Activated CD4-positive, alpha-beta T cell treated with anti-CD3 and anti-CD28 coated beads for 48 hours (primary cell): ENCODE measurements around the gene DNAJC22.

Experiments
- DNase-seq: peaks from one replicate; pipeline ENCODE4 v3.0.0-alpha.2; 2020

Gene DNAJC22

DNA sequence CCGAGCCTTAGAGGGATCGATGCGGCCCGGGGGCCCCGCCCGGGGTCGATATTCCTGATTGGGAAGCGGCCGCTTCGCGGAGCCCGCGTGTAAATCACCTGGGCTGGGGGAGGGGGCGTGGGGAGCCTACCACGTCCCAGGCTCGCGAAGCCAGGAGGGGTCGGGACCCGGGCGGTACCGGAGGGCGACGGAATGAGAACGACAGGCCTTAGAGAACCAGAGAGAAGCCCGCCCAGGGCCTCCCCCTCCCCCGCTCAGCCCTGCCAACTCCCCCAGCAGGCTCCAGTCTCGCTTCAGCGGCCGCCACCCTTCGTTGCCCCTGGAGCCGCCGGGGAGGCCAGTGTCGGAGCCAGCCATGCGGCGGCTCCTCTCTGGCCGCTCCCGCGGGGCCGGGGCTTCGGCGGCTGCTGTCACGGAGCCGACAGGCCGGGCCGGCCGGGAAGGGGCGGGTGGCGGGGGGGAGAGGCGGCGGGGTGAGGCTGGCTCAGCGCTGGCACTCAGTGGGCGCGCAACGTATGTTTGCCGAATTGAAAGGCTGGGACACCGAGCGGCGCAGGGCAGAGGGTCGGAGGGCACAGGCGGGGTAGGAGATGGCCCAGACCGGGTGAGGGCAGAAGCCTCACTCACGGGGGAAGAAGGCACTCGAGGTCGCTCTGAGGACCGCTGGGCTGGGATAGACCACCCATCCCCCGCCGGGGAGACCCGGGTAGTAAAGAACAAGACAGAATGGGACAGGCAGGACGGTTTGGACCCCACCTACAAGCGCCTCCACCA is 1.4 kb upstream of the DNAJC22 start:
- no peak for DNase-seq

DNA sequence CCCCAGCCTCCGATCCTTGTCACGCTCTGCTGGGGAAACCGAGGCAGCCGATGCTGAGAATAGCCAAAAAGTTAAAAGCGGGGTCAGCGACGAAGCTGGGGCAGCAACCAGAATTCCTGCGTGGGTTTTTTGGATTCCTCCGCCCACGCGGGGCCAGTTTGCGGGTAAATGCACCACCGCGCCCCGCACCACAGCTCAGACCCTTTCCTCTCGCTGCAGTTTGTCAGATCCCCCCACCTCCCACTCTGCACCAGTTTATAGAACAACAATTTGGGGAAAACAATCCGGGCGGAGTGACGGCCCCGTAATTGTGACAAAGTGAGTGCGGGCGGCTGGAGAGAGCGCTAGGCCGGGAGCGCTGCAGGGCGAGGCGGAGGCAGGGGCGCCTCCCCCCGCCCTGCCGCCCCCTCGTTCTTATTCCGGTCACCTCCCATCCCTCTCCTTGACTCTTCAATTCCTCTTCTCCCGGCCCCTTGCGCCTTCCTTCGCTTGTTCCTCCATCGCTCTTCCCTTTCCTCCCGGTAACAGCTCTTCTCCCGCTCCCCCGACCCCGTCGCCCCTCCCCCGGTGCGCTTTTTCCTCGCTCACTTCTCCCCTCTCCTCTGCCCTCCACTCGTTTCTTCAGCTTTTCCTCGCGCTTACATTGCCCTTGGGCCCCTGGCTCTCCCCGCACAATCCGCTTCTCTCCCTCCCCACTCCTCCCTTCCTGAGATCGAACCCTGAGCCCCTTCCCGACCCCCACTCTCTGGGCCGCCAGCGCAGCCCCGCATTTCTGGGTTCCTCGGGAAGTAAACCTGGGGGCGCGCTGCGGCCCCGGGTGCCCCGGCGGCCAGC is 646 bp upstream of the DNAJC22 start:
- no peak for DNase-seq

DNA sequence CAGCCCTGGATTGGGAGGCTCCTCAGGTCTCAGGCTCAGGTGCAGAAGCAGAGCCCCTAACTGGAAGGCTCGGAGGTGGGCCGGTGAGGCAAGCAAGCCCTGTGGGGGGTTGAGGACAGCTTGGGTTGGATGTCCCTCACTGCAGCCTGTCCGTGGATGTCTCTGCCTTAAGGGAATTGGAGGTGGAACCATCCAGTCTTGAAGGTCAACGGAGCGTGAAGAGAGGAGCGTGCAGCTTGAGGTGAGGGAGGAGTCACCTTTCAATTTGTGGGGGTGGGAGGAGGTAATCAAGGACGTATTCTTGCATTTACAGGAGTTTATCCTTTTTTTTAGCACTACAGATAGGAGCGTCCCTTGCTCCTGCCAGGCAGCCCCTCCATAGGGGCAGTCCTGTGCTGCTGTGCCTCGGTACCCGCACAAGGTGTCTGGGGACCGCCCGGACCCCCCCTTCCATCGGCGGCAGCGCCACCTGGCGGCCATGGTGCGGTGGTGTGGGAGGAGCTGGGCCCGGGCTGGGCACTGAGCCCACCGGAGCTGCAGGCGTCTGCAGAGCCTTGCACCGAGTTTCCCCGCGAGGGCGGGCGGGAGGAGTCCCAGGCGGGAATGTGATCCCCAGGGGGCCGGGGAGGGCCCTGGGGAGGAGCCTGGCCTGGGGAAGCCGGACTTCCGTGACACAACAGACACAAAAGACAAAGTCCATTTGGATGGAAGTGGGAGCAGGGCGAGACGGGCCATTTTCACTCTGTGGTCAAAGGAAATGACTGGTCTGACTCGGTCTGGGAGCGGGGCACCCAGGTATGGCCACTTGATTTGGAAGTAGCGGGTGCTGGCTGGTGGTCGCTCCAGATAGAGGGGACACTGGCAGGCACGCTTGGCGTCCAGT is 864 bp downstream of the DNAJC22 start:
- DNase-seq, result peak; percentile 83

DNA sequence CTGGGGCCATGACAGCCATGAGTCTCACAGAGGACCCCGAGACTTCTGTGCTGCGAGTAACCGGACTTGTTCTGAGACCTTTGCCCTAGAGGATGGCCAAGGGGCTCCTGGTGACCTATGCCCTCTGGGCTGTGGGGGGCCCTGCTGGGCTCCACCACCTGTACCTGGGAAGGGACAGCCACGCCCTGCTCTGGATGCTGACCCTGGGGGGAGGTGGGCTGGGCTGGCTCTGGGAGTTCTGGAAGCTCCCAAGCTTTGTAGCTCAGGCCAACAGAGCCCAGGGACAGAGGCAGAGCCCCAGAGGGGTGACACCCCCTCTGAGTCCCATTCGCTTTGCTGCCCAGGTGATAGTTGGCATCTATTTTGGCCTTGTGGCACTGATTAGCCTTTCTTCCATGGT is 2.1 kb downstream of the DNAJC22 start:
- DNase-seq, result no peak

DNA sequence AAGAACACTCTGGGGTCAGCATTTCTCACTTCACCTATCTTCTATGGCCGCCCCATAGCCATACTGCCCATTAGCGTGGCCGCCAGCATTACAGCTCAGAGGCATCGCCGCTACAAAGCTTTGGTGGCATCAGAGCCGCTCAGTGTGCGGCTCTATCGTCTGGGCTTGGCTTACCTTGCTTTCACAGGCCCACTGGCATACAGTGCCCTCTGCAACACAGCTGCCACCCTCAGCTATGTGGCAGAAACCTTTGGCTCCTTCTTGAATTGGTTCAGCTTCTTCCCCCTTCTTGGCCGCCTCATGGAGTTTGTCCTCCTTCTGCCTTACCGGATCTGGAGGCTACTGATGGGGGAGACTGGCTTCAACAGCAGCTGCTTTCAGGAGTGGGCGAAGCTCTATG is 2.6 kb downstream of the DNAJC22 start:
- no peak for DNase-seq

DNA sequence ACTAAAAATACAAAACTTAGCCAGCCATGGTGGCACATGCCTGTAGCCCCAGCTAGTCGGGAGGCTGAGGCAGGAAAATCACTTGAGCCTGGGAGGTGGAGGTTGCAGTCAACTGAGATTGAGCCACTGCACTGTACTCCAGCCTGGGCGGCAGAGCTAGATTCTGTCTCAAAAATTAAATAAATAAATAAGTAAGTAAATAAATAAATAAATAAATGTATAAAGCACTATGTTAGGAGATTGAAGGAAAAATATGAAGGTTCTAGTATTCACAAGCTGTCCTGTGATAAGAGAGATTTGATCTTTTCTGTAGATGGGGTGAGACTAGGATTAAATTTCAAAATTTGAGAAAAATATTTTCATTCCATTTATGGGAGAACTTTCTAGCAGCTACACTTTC is 5.7 kb downstream of the DNAJC22 start:
- no peak for DNase-seq

DNA sequence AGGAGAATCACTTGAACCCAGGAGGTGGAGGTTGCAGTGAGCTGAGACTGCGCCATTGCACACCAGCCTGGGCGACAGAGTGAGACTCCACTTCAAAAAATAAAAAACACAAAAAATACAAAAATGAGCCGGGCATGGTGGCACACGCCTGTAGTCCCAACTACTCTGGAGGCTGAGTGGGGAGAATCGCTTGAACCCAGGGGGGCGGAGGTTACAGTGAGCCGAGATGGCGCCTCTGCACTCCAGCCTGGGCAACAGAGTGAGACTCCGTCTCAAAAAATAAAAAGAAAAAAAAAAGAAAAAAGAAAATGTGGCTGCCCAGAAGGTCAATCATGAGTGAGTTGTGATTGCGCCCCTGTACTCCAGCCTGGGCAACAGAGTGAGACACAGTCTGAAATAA is 9.2 kb downstream of the DNAJC22 start:
- no peak for DNase-seq

DNA sequence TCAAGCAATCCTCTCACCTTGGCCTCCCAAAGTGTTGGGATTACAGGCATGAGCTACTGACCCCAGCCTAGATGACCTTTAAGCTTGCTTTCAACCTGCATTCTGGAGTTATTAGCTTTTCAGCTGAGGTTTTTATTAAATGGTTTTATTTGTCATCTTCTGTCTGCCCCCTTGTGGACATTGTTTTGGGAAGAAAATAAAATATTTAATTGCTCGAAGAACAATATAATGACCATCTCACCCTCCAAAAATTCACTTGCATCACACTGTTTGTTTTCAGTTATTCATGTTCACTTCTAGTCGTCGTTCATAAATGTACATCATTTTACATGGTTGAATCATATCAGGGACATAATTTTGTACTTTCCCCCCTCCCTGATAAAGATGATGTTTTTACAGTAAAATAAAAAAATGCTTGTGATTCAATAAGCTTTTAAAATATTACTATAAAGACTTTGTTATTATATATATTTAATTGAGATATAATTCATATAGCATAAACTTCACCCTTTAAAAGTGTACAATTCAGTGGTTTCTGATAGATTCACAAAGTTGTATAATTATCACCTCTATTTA is 10.5 kb downstream of the DNAJC22 start:
- no peak for DNase-seq

DNA sequence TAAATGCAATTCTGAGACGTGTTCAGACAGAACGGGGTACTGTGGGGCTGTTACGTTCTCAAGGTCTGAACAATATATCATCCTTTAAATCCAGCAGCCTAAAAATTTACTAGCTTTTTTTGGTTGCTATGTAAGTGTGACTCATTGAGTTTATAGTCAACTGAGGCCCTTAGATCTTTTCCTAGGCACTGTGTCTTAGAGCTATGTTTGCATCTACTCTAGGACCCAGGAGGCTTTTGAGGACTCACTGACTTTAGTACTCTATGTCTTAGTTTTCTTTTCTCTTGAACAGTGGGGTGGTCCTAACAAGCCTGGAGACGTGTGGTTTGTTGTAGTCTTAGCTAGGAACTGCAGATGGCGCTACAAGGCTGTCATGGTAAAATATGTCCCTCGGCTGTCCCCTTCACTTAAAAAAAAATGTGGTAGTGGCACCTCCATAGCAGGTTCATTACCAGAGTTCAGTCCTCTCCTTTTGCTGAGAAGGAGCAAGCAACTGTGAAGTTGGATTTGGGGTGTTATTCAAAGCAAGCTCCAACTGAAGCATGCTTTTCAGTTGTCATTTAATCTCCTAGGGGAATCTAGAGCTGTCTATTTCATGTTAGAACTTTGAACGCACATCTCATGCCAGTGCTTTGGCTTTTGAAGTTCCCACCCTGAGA is 11.9 kb downstream of the DNAJC22 start:
- peak; percentile 65 for DNase-seq

DNA sequence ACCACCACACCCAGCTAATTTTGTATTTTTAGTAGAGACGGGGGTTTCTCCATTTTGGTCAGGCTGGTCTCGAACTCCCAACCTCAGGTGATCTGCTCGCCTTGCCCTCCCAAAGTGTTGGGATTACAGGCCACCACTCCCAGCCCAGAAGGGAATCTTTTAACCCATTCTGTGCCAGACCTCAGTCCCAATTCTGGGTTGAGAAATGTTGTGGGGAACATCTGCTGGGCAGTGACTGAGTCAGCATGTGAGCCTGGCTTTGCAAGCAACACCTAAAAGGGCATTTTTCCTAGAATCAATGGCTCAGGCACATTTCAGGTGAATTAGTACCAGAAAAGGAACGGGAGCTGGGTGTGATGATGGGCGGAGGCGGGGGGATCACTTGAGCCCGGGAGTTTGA is 13.0 kb downstream of the DNAJC22 start:
- no peak for DNase-seq

DNA sequence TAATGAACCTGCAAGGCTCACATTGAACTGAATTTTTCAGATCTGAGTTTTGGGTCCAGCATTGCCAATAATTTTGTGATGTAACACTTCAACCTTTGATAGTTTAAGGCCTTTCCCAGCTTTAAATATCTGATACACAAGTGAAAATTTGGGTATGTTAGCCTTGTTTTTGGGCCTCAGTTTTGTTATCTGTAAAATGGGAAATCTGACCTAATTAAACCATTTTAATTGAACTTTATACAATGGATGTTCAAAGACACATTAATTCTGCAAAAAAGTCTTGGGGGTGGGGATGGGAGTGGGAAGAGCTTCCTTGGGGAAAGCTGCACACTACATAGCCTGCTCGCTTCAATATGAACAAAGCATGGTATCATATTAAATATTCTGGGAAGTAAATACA is 15.4 kb downstream of the DNAJC22 start:
- DNase-seq, result no peak

DNA sequence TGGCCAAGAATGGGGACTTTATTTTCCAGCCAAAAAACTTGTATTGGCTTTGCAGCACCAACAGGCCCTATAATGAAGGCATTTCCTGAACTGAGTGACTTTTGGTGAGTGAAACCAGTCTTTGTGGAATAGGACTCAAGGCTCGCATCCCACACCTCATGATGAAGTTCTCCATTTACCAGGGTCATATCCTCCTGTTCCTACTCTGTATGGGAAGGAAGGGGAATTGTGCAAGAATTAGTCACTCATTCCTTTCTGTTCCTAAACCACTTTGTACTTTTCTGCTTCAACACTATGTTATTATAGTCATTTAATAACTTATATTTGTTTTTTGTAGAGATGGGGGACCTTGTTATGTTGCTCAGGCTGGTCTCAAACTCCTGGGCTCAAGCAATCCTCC is 18.3 kb downstream of the DNAJC22 start:
- DNase-seq, result no peak

DNA sequence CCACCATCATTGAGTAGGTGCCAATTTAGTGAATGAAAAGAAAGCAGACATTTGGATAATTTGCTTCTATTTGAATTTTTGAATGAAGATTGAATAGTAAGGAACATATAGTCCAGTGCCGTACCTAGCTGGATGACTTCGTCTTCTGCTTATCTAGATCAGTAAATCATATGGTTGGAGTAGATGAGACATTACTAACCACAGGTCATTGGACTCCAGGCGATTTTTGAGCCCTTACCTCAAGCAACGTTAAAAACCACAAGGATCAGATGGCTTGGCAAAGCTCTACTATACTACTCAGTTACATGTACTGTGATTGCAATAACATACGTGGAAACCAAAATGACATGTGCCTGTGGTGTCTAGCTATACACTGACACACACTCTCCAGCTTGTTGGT is 18.9 kb downstream of the DNAJC22 start:
- no peak for DNase-seq

DNA sequence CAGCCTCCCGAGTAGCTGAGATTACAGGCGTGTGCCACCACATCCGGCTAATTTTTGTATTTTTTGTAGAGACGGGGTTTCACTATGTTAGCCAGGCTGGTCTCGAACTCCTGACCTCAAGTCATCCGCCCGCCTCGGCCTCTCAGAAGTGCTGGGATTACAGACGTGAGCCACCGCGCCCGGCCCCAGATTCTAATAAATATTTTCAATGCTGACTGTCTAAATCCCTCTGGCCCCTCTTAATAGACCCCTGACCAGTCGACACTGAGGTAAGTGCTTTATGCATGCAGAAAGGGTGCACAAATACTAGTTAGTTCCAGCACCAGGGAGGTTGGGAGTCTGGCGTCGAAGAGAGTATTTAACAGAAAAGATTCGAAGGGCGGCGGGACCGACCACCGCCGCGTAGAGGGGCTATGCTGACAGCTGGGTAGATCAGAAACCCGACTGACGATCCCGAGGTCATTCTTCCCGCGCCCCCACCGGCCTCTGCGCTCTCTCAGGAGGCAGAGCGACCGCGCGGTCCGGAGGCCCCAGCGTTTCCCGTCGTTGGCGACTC is 19.5 kb downstream of the DNAJC22 start:
- no peak for DNase-seq

DNA sequence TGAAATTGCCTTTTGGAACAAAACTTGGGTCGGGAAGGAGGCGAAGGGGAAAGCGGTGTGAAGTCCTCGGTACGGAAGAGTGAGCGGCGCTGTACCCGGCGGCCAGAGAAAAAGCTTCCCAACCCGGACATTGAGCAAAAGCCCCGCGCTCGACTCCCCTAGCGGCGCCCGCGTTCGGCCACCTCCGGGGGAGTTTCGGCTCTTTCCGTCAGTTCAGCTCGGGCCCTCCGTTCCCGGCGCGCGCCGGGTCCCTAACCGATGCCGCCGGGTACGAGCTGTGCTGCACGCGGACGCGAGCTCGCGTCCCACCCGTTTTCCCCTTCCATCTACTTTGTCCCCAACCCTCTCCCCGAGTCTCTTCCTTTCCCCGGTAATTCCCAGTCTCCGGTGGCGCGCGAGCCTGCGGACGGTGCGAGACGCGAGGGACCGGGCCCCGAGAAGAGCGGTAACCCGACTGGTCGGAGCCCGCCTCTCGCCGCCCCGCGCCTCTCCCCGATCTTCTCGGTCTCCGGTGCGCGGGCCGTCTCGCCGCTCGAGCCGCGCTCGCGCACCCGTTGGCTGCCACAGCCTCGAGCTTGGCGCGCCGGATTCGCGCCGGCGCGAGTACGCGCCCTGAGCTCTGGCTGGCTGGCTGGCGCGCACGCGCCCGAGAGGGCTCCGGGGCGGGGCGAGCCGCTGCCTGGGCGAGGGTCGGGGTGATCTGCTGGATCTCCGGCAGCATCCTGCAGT is 20.1 kb downstream of the DNAJC22 start:
- DNase-seq, result peak; percentile 92

DNA sequence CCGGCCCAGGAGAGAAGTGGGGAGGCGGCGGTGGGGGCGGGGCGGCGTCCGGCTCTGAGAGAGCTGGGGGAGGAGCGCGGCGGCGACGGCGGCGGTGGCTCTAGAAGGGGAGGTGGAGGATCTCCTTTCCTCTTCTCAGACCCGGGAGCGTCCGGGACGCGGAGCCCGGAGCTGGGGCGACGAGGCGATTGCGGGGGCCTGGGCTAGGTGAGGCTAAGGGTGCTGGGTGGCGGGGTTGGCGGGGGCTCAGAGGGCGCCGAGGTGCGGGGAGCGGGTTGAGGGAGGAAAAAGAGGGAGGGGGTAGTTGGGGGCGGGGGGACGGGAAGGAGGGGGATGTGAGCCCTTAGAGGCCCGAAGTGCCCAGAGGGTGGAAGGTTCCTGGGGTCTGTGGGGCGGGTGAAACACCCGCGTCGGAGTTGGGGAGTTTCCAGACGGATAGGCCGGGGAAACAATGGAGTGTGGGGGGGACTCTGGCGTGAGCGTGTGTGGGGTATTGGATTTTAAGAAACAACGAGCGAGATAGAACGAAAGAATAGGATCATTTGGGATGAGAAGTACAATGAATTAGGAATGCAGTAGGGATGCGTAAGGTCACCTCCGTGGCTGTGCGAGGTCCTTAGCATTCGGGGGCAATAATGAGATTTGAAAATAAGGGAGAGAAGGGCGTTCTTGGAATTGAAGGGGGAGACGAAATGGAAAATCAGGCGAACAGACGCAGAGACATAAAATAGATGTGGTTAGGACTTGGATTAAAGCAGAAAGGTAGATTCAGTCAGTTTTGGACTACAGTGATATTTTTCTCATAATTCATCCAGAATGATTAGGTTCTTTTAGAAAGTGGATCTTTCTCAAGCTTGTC is 20.9 kb downstream of the DNAJC22 start, which contains the start of gene SPATS2:
Gene SPATS2 (plus strand): TSS at position 82 of the 859 bp plus-strand sequence. CDS start 93,551 bp downstream, outside the sequence.
- no peak for DNase-seq

DNA sequence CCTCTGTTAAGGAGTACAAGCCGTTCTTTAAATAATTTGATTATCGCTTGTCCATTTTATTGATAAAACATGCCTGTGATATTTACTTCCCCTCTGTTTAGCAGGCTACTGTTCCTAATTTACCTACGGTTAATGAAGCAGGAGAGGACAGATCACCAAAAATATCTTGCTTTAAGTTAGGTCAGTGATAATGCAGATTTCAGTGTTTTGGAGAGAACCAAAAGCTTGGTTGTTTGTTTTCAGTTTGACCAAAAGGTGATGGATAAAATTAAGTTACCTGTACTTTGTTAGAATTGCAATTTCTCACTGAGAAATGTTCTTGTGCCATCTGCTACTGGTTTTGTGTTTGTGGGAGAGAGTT is 21.5 kb downstream of the DNAJC22 start:
- DNase-seq, result no peak

DNA sequence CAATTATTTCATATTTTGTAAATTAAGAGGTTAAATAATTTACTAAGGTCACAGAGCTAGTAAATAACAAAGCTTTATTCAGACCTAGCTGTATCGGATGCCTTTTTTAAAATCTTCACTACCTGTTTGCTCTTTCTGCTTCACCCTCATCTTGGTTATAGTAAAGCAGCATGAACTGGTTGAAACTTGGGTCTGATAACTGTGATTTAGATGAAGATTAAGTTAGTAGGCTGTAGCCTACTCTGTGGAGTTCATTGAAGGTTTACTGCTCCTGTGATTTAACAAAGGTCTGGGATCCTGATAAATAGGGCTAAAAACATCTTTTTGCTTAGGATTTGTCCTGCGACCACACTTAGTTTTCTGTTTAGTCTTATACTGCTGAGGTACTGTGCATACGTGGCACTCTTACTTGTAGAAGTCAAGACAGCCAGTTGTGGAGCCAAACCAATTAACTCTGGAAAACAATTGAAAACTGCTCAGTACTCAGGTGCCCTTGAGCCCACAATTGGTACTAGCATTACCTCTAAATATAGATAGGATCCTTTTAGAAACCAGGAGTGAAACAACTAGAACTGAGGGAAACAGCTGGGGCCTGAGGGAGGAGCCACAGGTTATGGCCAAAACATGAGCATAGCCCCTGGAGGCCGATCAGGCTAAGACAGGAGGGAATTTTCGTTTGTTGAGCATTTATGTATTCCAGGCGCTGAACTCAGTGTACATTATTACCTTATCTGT is 22.9 kb downstream of the DNAJC22 start:
- peak; percentile 63 for DNase-seq

DNA sequence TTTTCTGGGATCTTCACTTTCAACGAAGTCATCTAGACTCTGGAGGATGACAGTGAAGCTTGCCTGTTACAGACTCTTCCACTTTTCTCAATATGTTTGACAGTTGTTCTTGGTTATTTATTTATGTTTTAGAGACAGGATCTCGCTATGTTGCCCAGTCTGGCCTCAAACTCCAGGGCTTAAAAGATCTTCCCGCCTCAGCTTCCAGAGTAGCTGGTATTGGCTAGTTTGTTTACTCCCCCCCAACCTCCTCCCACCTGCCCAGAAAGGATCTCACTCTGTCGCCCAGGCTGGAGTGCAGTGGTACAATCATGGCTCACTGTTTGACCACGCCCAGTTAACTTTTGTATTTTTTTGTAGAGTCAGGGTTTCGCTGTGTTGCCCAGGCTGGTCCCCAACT is 23.9 kb downstream of the DNAJC22 start:
- DNase-seq, result no peak

DNA sequence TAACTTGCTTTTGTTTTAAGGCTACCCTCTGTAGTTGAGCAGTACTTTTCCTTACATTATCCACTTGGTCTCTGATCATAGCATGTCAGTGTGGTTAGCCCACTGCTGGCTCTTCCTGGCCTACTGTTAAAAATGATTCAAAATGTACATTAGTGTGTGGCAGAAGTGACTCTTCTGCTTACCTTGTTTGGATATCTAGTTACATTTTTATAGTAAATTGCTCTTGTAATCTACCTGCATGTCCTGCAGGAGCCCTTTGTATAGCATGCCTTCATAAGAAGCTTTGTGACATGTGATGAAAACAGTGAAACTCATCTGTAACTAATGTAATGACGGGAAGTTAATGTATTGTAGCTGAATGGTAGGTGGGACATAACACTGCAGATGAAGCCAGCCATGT is 28.7 kb downstream of the DNAJC22 start:
- DNase-seq, result no peak
